Cardiac muscle cell (in vitro differentiated cells and primary cell): ENCODE results near the gene MME. TPM values are rescaled to one million over a fixed set of nuclear protein-coding genes. Genes with fewer than 3 reads are reported as not detected.

Source experiments
- DNase-seq, 2 donors: peaks; one replicate each; pipeline versions ENCODE4 v3.0.0 to v3.0.0-alpha.2; 2010 to 2017; ENCODE audit warnings: low read depth in 1 of 2, low spot score in 1 of 2
- H3K27ac ChIP-seq: fragments of 200-600 bp; sonication (generic); 2 replicates; pipeline ENCODE4 v1.5.1; 2016
- H3K27me3 ChIP-seq: fragments of 200-600 bp; sonication (generic); 2 replicates; pipeline ENCODE4 v1.6.0; 2016; ENCODE audit warnings: control low read depth
- H3K36me3 ChIP-seq: fragments of 200-600 bp; sonication (generic); 2 replicates; pipeline ENCODE4 v1.5.1; 2016; ENCODE audit warnings: control low read depth
- H3K4me1 ChIP-seq: fragments of 200-600 bp; sonication (generic); 2 replicates; pipeline ENCODE4 v1.8.1; 2017; ENCODE audit warnings: low read depth, mild to moderate bottlenecking, mixed run types
- H3K4me3 ChIP-seq: fragments of 200-600 bp; sonication (generic); 2 replicates; pipeline ENCODE4 v1.5.1; 2016; ENCODE audit warnings: mild to moderate bottlenecking
- H3K9me3 ChIP-seq: fragments of 200-600 bp; sonication (generic); 2 replicates; pipeline ENCODE4 v1.5.1; 2017; ENCODE audit warnings: low read depth, mild to moderate bottlenecking, control low read depth
- CTCF ChIP-seq: IDR thresholded peaks from 2 replicates; pipeline ENCODE4 v1.5.1; 2012; ENCODE audit warnings: low read depth, mild to moderate bottlenecking, low read length
- polyA plus RNA-seq: library from polyadenylated mRNA; unstranded; fragments of >200 nt; fragmentation: Nextera tagmentation; extraction: Ambion mirVana; gene quantifications from 2 replicates; pipeline ENCODE4 v1.2.1, GENCODE V29; 2016
- total RNA-seq: library from RNA; depleted of rRNA; stranded (reverse); fragments of >200 nt; gene quantifications from 2 replicates; pipeline ENCODE4 v1.2.3, GENCODE V29; 2016

The MME gene
- 2.4 and 5.5 TPM in 2 replicates for total RNA-seq
- 0.96 and 1.0 TPM in 2 replicates for polyA plus RNA-seq

GRCh38 chr3:155079746-155080487 is at the start of gene MME:
Gene MME (plus strand): TSS chr3:155080319. CDS start chr3:155084168, 3,849 bp downstream.
- H3K27me3 ChIP-seq = peaks cover 43% of the 10 kb centered on the region
- H3K36me3 ChIP-seq = no peaks in the 10 kb centered on the region
- H3K27ac ChIP-seq = no peak within 1 kb of the TSS
- peaks cover 4% of the 10 kb centered on the region for H3K4me1 ChIP-seq
- no peaks in the 10 kb centered on the region for H3K9me3 ChIP-seq
- DNase-seq = peak; percentile 70 to 83
- no peak for TF ChIP-seq CTCF
- H3K4me3 ChIP-seq = peak within 1 kb of the TSS; percentile 57

- Histone ChIP-seq H3K4me3 (no peak overlapping the region), H3K27ac (no peak overlapping the region), H3K36me3 (no peaks in the 10 kb centered on the region), H3K4me1 (no peaks in the 10 kb centered on the region), H3K9me3 (no peaks in the 10 kb centered on the region), H3K27me3 (no peaks in the 10 kb centered on the region)
- no peak for TF ChIP-seq CTCF
- peak in 1 of 2 donors; percentile 84 for DNase-seq
These were observed 48.9 kb upstream of the MME start for GRCh38 chr3:155031186-155031585.

- Histone ChIP-seq H3K27ac (no peak overlapping the region), H3K27me3 (no peaks in the 10 kb centered on the region), H3K4me1 (no peaks in the 10 kb centered on the region), H3K9me3 (no peaks in the 10 kb centered on the region), H3K4me3 (no peak overlapping the region), H3K36me3 (no peaks in the 10 kb centered on the region)
- peak; percentile 1 to 67 for DNase-seq
- TF ChIP-seq CTCF = no peak
These were observed 47.2 kb upstream of the MME start for GRCh38 chr3:155032918-155033317.

- no peak for DNase-seq
- H3K4me3 ChIP-seq = no peak overlapping the region
- no peak for TF ChIP-seq CTCF
- no peaks in the 10 kb centered on the region for H3K9me3 ChIP-seq
- no peaks in the 10 kb centered on the region for H3K4me1 ChIP-seq
- no peak overlapping the region for H3K27ac ChIP-seq
- no peaks in the 10 kb centered on the region for H3K36me3 ChIP-seq
- no peaks in the 10 kb centered on the region for H3K27me3 ChIP-seq
These were observed 45.3 kb upstream of the MME start for GRCh38 chr3:155034786-155035185.

GRCh38 chr3:155035553-155035952 is 44.6 kb upstream of the MME start:
- no peaks in the 10 kb centered on the region for H3K36me3 ChIP-seq
- no peak overlapping the region for H3K27ac ChIP-seq
- no peak for DNase-seq
- H3K4me1 ChIP-seq = no peaks in the 10 kb centered on the region
- no peaks in the 10 kb centered on the region for H3K9me3 ChIP-seq
- no peak overlapping the region for H3K4me3 ChIP-seq
- H3K27me3 ChIP-seq = no peaks in the 10 kb centered on the region
- TF ChIP-seq CTCF = no peak
